Cardiac muscle cell (in vitro differentiated cells and primary cell): ENCODE data around the gene ZFYVE1. TPM values are rescaled to one million over a fixed set of nuclear protein-coding genes. Genes with fewer than 3 reads are reported as not detected.
"Not testable (repeated sequence)": the region's sequence is repeated elsewhere in the genome, so short reads cannot be mapped to it uniquely, and the experiment has no call there.

Source experiments
- DNase-seq, 2 donors: peaks; one replicate each; pipeline versions ENCODE4 v3.0.0 to v3.0.0-alpha.2; 2010 to 2017; ENCODE audit warnings: low read depth in 1 of 2, low spot score in 1 of 2
- H3K27ac ChIP-seq: fragments of 200-600 bp; sonication (generic); 2 replicates; pipeline ENCODE4 v1.5.1; 2016
- H3K27me3 ChIP-seq: fragments of 200-600 bp; sonication (generic); 2 replicates; pipeline ENCODE4 v1.6.0; 2016; ENCODE audit warnings: control low read depth
- H3K36me3 ChIP-seq: fragments of 200-600 bp; sonication (generic); 2 replicates; pipeline ENCODE4 v1.5.1; 2016; ENCODE audit warnings: control low read depth
- H3K4me1 ChIP-seq: fragments of 200-600 bp; sonication (generic); 2 replicates; pipeline ENCODE4 v1.8.1; 2017; ENCODE audit warnings: low read depth, mild to moderate bottlenecking, mixed run types
- H3K4me3 ChIP-seq: fragments of 200-600 bp; sonication (generic); 2 replicates; pipeline ENCODE4 v1.5.1; 2016; ENCODE audit warnings: mild to moderate bottlenecking
- H3K9me3 ChIP-seq: fragments of 200-600 bp; sonication (generic); 2 replicates; pipeline ENCODE4 v1.5.1; 2017; ENCODE audit warnings: low read depth, mild to moderate bottlenecking, control low read depth
- CTCF ChIP-seq: IDR thresholded peaks from 2 replicates; pipeline ENCODE4 v1.5.1; 2012; ENCODE audit warnings: low read depth, mild to moderate bottlenecking, low read length
- polyA plus RNA-seq: library from polyadenylated mRNA; unstranded; fragments of >200 nt; fragmentation: Nextera tagmentation; extraction: Ambion mirVana; gene quantifications from 2 replicates; pipeline ENCODE4 v1.2.1, GENCODE V29; 2016
- total RNA-seq: library from RNA; depleted of rRNA; stranded (reverse); fragments of >200 nt; gene quantifications from 2 replicates; pipeline ENCODE4 v1.2.3, GENCODE V29; 2016

Gene ZFYVE1
- total and polyA plus RNA-seq, 2 experiments from 2014 or later: 16.6 to 18.5 TPM

GRCh38 chr14:73027546-73027945 lies 640 bp upstream of the ZFYVE1 start:
- no peak for DNase-seq
- H3K9me3 ChIP-seq: no peaks in the 10 kb centered on the region
- no peak overlapping the region for H3K27ac ChIP-seq
- peak overlapping the region; percentile 19 for H3K4me3 ChIP-seq
- H3K36me3 ChIP-seq: peaks cover 14% of the 10 kb centered on the region
- no peaks in the 10 kb centered on the region for H3K27me3 ChIP-seq
- peaks cover 8% of the 10 kb centered on the region for H3K4me1 ChIP-seq
- no peak for TF ChIP-seq CTCF

- DNase-seq: no peak
- Histone ChIP-seq H3K27me3 (no peaks in the 10 kb centered on the region), H3K9me3 (no peaks in the 10 kb centered on the region), H3K36me3 (peaks cover 15% of the 10 kb centered on the region), H3K27ac (peak overlapping the region; percentile 61), H3K4me1 (peaks cover 8% of the 10 kb centered on the region), H3K4me3 (peak overlapping the region; percentile 59)
- TF ChIP-seq CTCF: no peak
Observed at GRCh38 chr14:73026243-73026844, 562 bp downstream of the ZFYVE1 start.

GRCh38 chr14:73025544-73025943 lies 1.4 kb downstream of the ZFYVE1 start:
- H3K4me1 ChIP-seq: peaks cover 8% of the 10 kb centered on the region
- no peak overlapping the region for H3K27ac ChIP-seq
- H3K4me3 ChIP-seq: peak overlapping the region; percentile 59

GRCh38 chr14:73022051-73022450 lies 4.9 kb downstream of the ZFYVE1 start:
- no peak for DNase-seq
- Histone ChIP-seq H3K9me3 (no peaks in the 10 kb centered on the region), H3K4me1 (peaks cover 8% of the 10 kb centered on the region), H3K27me3 (no peaks in the 10 kb centered on the region), H3K4me3 (no peak overlapping the region), H3K36me3 (peaks cover 15% of the 10 kb centered on the region), H3K27ac (no peak overlapping the region)
- TF ChIP-seq CTCF: no peak

More at GRCh38 chr14:73025544-73025943, 1.4 kb downstream of the ZFYVE1 start:
- peaks cover 15% of the 10 kb centered on the region for H3K36me3 ChIP-seq
- H3K9me3 ChIP-seq: no peaks in the 10 kb centered on the region
- peak in 1 of 2 donors; percentile 17 for DNase-seq
- no peaks in the 10 kb centered on the region for H3K27me3 ChIP-seq
- TF ChIP-seq CTCF: no peak

GRCh38 chr14:73016011-73016410 lies 10.9 kb downstream of the ZFYVE1 start:
- H3K9me3 ChIP-seq, H3K4me1 ChIP-seq, H3K36me3 ChIP-seq, H3K27ac ChIP-seq, H3K27me3 ChIP-seq, DNase-seq, H3K4me3 ChIP-seq: not testable (repeated sequence)

GRCh38 chr14:73015552-73015951 lies 11.4 kb downstream of the ZFYVE1 start:
- H3K27ac ChIP-seq, H3K4me3 ChIP-seq, H3K36me3 ChIP-seq, H3K9me3 ChIP-seq, H3K27me3 ChIP-seq, H3K4me1 ChIP-seq, DNase-seq: not testable (repeated sequence)
